ENCODE data around the gene NTRK1.

NTRK1 gene

DNA sequence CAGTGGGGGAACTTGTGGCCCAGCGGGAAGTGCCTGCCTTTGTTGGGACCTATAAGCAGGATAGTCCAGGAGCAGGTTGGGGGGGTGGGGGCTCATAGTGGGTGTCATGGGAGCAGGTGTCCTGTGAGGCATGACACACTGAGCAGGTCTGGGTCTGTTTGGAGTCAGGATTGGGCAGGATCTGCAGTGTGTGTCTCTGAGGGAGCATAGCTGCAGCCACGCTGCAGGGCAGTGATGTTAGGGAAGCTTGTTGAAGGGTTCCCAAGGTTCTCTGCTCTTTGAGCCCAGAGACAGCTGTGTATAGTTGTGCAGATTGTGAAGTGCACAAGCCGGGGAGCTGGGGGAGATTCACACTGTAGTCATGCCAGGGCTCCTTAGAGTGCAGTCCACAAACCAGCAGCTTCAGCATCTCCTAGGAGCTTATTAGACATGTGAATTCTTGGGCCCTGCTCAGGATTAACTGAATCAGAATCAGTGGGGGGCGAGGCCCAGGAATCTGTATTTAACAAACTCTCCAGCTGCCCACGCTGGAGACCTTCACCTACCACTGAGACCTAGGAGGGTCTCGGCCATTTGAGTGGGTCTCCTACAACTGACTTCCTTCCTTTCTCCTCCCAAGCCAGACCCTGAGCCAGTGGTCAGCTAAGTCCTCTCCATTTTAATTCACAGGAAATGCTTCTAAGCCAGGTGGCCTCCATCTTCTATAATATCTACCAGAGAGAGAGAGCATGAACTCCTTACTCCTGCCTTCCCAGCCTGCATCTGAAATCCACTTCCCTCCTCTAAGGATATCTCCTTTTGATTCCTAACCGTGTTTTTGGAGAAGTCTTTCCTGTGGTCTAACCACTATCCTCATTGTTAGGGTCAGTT is 12.8 kb upstream of the NTRK1 start:
- peaks cover 0 to 81% (median 44%) of the 10 kb centered on the region in 5 experiments for H3K27me3 ChIP-seq (replicated peaks in 2 of 5; ENCODE audit: control insufficient read depth in 4 of 5, insufficient read depth in 5 of 5, low read length in 4 of 5)
- POLR2A ChIA-PET, result interaction anchor here (0.9 kb wide), 1 partner anchor 31 kb away, joined by 3 read pairs; no protein-coding TSS in a partner anchor
- WGBS (ENCODE audit: insufficient coverage), result 75% methylated on average over 6 of the region's 7 CpGs

DNA sequence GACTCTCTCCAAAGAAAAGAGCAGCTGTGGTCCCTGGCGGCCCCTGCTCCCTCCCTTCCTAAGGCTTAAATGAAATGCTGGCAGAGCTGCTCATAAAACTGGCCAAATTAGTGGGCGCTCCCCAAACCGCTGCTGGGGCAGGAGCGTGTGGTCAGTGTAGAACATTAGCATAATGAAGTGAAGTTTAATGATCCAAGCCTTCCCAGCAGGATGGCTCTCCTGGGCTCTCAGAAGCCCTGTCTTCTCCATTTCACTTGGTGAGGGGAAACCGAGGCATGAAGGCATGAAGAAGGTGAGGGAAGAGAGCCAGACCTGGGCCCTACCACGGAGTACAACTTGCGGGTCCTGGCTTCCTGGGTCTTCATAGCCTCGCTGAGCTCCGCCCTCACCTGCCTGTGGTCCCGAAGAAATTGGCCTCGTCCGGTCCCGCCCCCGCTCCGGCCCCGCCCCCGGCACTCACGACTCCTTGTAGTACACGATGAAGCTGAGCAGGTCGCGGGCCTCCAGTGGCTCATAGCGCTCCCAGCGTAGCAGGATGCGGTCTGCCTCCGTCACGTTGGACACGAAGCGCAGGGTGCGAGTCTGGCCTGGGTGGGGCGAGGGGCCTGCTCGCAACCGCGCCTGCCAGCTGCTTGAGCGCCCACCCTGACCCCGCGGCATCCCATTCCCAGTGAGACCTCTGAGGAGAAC is 12.1 kb upstream of the NTRK1 start:
- peak overlapping the region in 1 of 7 experiments; percentile 16 for H3K4me3 ChIP-seq (ENCODE audit: control insufficient read depth in 1 of 7, extremely low read depth in 1 of 7, insufficient read depth in 4 of 7, low read depth in 2 of 7, low read length in 6 of 7)
- peak in 2 of 3 donors; percentile 42 to 48 for DNase-seq
- 9% methylated on average over 31 of the region's 36 CpGs for WGBS (ENCODE audit: insufficient coverage)

More for the DNA sequence above, 12.8 kb upstream of the NTRK1 start:
- CTCF ChIA-PET, result interaction anchor here (0.6 to 7.3 kb wide), 9 partner anchors 10 to 74 kb away, joined by 3 to 72 read pairs (median 3); partner anchors contain the start of genes INSRR and NTRK1
- no peak for DNase-seq
- peaks cover 0 to 20% (median 15%) of the 10 kb centered on the region in 4 experiments for H3K4me1 ChIP-seq (ENCODE audit: control extremely low read depth in 1 of 4, control insufficient read depth in 4 of 4, insufficient read depth in 4 of 4, low read length in 3 of 4)
- no peak overlapping the region for H3K4me3 ChIP-seq (ENCODE audit: control insufficient read depth in 1 of 7, extremely low read depth in 1 of 7, insufficient read depth in 4 of 7, low read depth in 2 of 7, low read length in 6 of 7)
- no peaks in the 10 kb centered on the region for H3K36me3 ChIP-seq (ENCODE audit: control insufficient read depth in 4 of 4, insufficient read depth in 4 of 4, low read length in 3 of 4)
- H3K9me3 ChIP-seq (ENCODE audit: control extremely low read depth in 1 of 5, control insufficient read depth in 4 of 5, insufficient read depth in 2 of 5, low read depth in 1 of 5, low read length in 4 of 5), result no peaks in the 10 kb centered on the region
- H3K27ac ChIP-seq (ENCODE audit: insufficient read depth in 1 of 2, low read depth in 1 of 2, low read length in 2 of 2, poor library complexity in 1 of 2, severe bottlenecking in 2 of 2), result no peak overlapping the region

DNA sequence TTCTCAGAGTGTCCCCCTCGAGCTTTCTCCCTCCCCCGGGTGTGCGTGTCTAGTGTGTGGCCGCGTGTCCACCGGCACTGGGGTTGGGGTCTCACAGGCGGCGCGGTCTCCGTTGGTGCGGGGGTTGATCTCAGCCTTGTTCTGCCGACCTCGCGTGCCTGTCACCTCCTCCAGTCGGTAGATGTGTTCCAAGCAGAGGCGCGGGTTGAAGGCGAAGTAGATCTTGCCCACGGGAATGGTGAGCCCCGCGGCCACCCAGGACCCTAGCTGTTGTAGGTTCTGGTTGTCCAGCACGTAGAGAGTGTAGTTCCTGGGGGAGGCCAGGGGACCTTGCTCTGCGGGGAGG is 11.5 kb upstream of the NTRK1 start:
- DNase-seq, result no peak
- ChIA-PET POLR2A (interaction anchor here (0.9 kb wide), 1 partner anchor 32 kb away, joined by 3 read pairs; no protein-coding TSS in a partner anchor), CTCF (interaction anchor here (1.1 to 7.3 kb wide), 5 partner anchors 10 to 123 kb away, joined by 3 to 72 read pairs (median 4); partner anchors contain the start of genes INSRR and NTRK1)
- Histone ChIP-seq H3K4me3 (ENCODE audit: control insufficient read depth in 1 of 7, extremely low read depth in 1 of 7, insufficient read depth in 4 of 7, low read depth in 2 of 7, low read length in 6 of 7) (no peak overlapping the region), H3K27me3 (replicated peaks in 2 of 5; ENCODE audit: control insufficient read depth in 4 of 5, insufficient read depth in 5 of 5, low read length in 4 of 5) (peaks cover 0 to 68% (median 38%) of the 10 kb centered on the region in 5 experiments), H3K9me3 (ENCODE audit: control extremely low read depth in 1 of 5, control insufficient read depth in 4 of 5, insufficient read depth in 2 of 5, low read depth in 1 of 5, low read length in 4 of 5) (no peaks in the 10 kb centered on the region), H3K36me3 (ENCODE audit: control insufficient read depth in 4 of 4, insufficient read depth in 4 of 4, low read length in 3 of 4) (no peaks in the 10 kb centered on the region), H3K27ac (ENCODE audit: insufficient read depth in 1 of 2, low read depth in 1 of 2, low read length in 2 of 2, poor library complexity in 1 of 2, severe bottlenecking in 2 of 2) (no peak overlapping the region), H3K4me1 (ENCODE audit: control extremely low read depth in 1 of 4, control insufficient read depth in 4 of 4, insufficient read depth in 4 of 4, low read length in 3 of 4) (peaks cover 0 to 20% (median 15%) of the 10 kb centered on the region in 4 experiments)
- 21% methylated on average over 14 of the region's 23 CpGs for WGBS (ENCODE audit: insufficient coverage)

More for the DNA sequence above, 12.1 kb upstream of the NTRK1 start:
- no peak overlapping the region for H3K27ac ChIP-seq (ENCODE audit: insufficient read depth in 1 of 2, low read depth in 1 of 2, low read length in 2 of 2, poor library complexity in 1 of 2, severe bottlenecking in 2 of 2)
- H3K36me3 ChIP-seq (ENCODE audit: control insufficient read depth in 4 of 4, insufficient read depth in 4 of 4, low read length in 3 of 4), result no peaks in the 10 kb centered on the region
- POLR2A ChIA-PET, result interaction anchor here (0.9 kb wide), 1 partner anchor 31 kb away, joined by 3 read pairs; no protein-coding TSS in a partner anchor
- CTCF ChIA-PET, result interaction anchor here (0.6 to 7.3 kb wide), 8 partner anchors 10 to 122 kb away, joined by 3 to 72 read pairs (median 4); partner anchors contain the start of genes INSRR and NTRK1
- peaks cover 0 to 73% (median 39%) of the 10 kb centered on the region in 5 experiments for H3K27me3 ChIP-seq (replicated peaks in 2 of 5; ENCODE audit: control insufficient read depth in 4 of 5, insufficient read depth in 5 of 5, low read length in 4 of 5)
- H3K9me3 ChIP-seq (ENCODE audit: control extremely low read depth in 1 of 5, control insufficient read depth in 4 of 5, insufficient read depth in 2 of 5, low read depth in 1 of 5, low read length in 4 of 5), result no peaks in the 10 kb centered on the region
- H3K4me1 ChIP-seq (ENCODE audit: control extremely low read depth in 1 of 4, control insufficient read depth in 4 of 4, insufficient read depth in 4 of 4, low read length in 3 of 4), result peaks cover 0 to 20% (median 15%) of the 10 kb centered on the region in 4 experiments

DNA sequence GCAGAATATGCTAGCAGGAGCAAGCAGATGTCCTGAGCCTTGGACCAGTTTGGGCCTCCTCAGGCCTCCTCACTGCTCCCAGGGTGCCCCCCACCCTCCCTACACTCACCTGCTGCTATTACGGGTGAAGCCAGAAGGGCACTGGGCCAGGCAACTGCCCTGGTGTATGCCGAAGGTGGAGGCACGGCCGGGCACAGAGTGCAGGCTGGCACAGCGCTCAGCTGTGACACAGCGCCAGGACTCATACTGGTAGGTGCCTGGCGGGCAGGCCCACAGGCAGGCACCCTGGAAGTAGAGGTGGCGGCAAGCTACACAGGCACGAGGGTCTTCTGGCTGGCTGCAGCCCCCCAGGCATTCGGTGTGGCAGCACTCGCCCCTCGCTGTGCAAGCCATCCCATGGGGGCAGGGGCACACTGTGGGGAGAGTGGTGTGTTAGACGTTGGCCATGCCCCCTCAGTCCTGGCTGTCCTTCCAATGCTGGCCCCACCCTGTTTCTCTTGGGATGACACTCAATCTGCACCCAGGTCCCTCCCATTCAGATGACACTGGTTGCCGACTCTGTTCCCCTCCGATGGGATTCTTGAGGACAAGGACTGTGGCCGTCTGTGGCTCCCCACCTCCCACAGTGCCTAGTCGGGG is 8.8 kb upstream of the NTRK1 start:
- no peak overlapping the region for H3K4me3 ChIP-seq (ENCODE audit: control insufficient read depth in 1 of 7, extremely low read depth in 1 of 7, insufficient read depth in 4 of 7, low read depth in 2 of 7, low read length in 6 of 7)
- no peaks in the 10 kb centered on the region for H3K36me3 ChIP-seq (ENCODE audit: control insufficient read depth in 4 of 4, insufficient read depth in 4 of 4, low read length in 3 of 4)
- POLR2A ChIA-PET, result no interaction called here

DNA sequence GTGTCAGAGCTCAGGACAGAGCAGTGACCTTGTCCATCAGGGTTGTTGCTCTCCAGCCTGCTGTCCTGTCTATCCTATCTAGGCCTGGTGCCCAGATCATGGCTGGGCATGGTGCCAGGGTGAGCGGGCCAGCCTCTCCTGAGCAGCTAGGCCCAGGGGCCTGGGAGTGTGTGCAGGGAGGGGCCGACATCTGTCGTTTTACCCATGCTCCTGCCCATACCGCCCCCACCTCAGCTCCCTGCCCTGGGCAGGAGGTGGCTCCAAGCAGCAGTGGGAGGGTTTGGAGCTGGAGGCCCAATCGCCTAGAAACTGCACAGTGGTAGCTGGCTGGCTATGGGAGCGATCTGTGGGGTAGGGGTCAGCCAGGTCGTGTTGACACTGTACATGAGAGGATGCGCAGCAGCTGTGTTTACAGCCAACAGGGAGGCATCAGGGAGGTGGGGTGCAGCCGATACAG is 8.2 kb upstream of the NTRK1 start:
- no peaks in the 10 kb centered on the region for H3K36me3 ChIP-seq (ENCODE audit: control insufficient read depth in 4 of 4, insufficient read depth in 4 of 4, low read length in 3 of 4)
- DNase-seq, result no peak
- H3K9me3 ChIP-seq (ENCODE audit: control extremely low read depth in 1 of 5, control insufficient read depth in 4 of 5, insufficient read depth in 2 of 5, low read depth in 1 of 5, low read length in 4 of 5), result no peaks in the 10 kb centered on the region
- H3K27me3 ChIP-seq (replicated peaks in 2 of 5; ENCODE audit: control insufficient read depth in 4 of 5, insufficient read depth in 5 of 5, low read length in 4 of 5), result peaks cover 0 to 47% (median 30%) of the 10 kb centered on the region in 5 experiments
- H3K27ac ChIP-seq (ENCODE audit: insufficient read depth in 1 of 2, low read depth in 1 of 2, low read length in 2 of 2, poor library complexity in 1 of 2, severe bottlenecking in 2 of 2), result no peak overlapping the region
- H3K4me3 ChIP-seq (ENCODE audit: control insufficient read depth in 1 of 7, extremely low read depth in 1 of 7, insufficient read depth in 4 of 7, low read depth in 2 of 7, low read length in 6 of 7), result no peak overlapping the region
- peaks cover 0 to 9% (median 5%) of the 10 kb centered on the region in 4 experiments for H3K4me1 ChIP-seq (ENCODE audit: control extremely low read depth in 1 of 4, control insufficient read depth in 4 of 4, insufficient read depth in 4 of 4, low read length in 3 of 4)
- ChIA-PET CTCF (interaction anchor here (0.7 to 12.2 kb wide), 8 partner anchors 12 to 126 kb away, joined by 3 to 282 read pairs (median 5); no protein-coding TSS in a partner anchor), POLR2A (no interaction called here)
- WGBS (ENCODE audit: insufficient coverage), result 78% methylated on average over 9 of the region's 9 CpGs

More for the DNA sequence above, 8.8 kb upstream of the NTRK1 start:
- no peaks in the 10 kb centered on the region for H3K9me3 ChIP-seq (ENCODE audit: control extremely low read depth in 1 of 5, control insufficient read depth in 4 of 5, insufficient read depth in 2 of 5, low read depth in 1 of 5, low read length in 4 of 5)
- WGBS (ENCODE audit: insufficient coverage), result 92% methylated on average over 15 of the region's 17 CpGs
- H3K4me1 ChIP-seq (ENCODE audit: control extremely low read depth in 1 of 4, control insufficient read depth in 4 of 4, insufficient read depth in 4 of 4, low read length in 3 of 4), result peaks cover 0 to 9% (median 5%) of the 10 kb centered on the region in 4 experiments
- CTCF ChIA-PET, result interaction anchor here (0.7 to 12.2 kb wide), 4 partner anchors 38 to 126 kb away, joined by 3 to 282 read pairs (median 7); no protein-coding TSS in a partner anchor
- no peak for DNase-seq
- H3K27me3 ChIP-seq (replicated peaks in 2 of 5; ENCODE audit: control insufficient read depth in 4 of 5, insufficient read depth in 5 of 5, low read length in 4 of 5), result peaks cover 0 to 47% (median 33%) of the 10 kb centered on the region in 5 experiments
- no peak overlapping the region for H3K27ac ChIP-seq (ENCODE audit: insufficient read depth in 1 of 2, low read depth in 1 of 2, low read length in 2 of 2, poor library complexity in 1 of 2, severe bottlenecking in 2 of 2)

DNA sequence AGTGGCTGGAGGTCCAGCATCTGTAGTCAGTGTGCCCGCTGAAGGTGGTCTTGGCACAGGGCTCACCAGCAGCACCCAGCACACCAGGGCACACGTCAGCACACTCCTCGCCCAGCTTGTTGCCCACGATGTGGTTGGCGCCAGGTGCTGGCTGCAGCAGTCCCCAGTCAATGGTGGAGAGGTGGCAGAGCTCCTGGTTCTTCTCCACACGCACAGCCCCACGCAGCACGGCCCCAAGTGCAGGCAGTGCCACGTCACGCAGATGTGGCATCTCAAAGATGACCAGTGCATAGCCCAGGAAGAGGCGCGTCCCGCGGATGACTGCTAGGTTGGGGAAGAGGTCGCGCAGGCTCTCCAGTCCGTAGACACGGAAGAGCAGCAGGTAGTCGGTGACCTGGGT is 6.9 kb upstream of the NTRK1 start:
- WGBS (ENCODE audit: insufficient coverage), result 97% methylated on average over 19 of the region's 19 CpGs
- H3K27ac ChIP-seq (ENCODE audit: insufficient read depth in 1 of 2, low read depth in 1 of 2, low read length in 2 of 2, poor library complexity in 1 of 2, severe bottlenecking in 2 of 2), result no peak overlapping the region
- CTCF ChIA-PET, result interaction anchor here (1.1 to 12.2 kb wide), 8 partner anchors 11 to 75 kb away, joined by 3 to 282 read pairs (median 6); partner anchors contain the start of gene PEAR1
- no peak for DNase-seq
- no peaks in the 10 kb centered on the region for H3K9me3 ChIP-seq (ENCODE audit: control extremely low read depth in 1 of 5, control insufficient read depth in 4 of 5, insufficient read depth in 2 of 5, low read depth in 1 of 5, low read length in 4 of 5)
- POLR2A ChIA-PET, result no interaction called here
- peaks cover 0 to 8% (median 5%) of the 10 kb centered on the region in 4 experiments for H3K4me1 ChIP-seq (ENCODE audit: control extremely low read depth in 1 of 4, control insufficient read depth in 4 of 4, insufficient read depth in 4 of 4, low read length in 3 of 4)
- no peak overlapping the region for H3K4me3 ChIP-seq (ENCODE audit: control insufficient read depth in 1 of 7, extremely low read depth in 1 of 7, insufficient read depth in 4 of 7, low read depth in 2 of 7, low read length in 6 of 7)
- H3K27me3 ChIP-seq (replicated peaks in 2 of 5; ENCODE audit: control insufficient read depth in 4 of 5, insufficient read depth in 5 of 5, low read length in 4 of 5), result peaks cover 0 to 47% (median 32%) of the 10 kb centered on the region in 5 experiments
- no peaks in the 10 kb centered on the region for H3K36me3 ChIP-seq (ENCODE audit: control insufficient read depth in 4 of 4, insufficient read depth in 4 of 4, low read length in 3 of 4)

Data from common myeloid progenitor, CD34-positive (primary cell).